HepG2 (cell line): Measurements from ENCODE around the gene USP12. TPM values are rescaled to one million over a fixed set of nuclear protein-coding genes. Genes with fewer than 3 reads are reported as not detected.
A peak's percentile ranks its signal among the peaks of the same experiment; 100 is the strongest.

ENCODE experiments used
- ATAC-seq: fragments of 200-7000 bp; cut with Tn5 transposase; 3 replicates; pipeline ENCODE4 v1.9.1; 2020; ENCODE audit warnings: mild to moderate bottlenecking, moderate library complexity
- BruUV-seq: library from RNA; stranded (reverse); fragments of 400-500 nt; replicated peaks from 2 replicates; lab custom pipeline; 2021; lab: Mats Ljungman, UMichigan
- CTCF ChIA-PET: fragments of 300-600 bp; formaldehyde crosslinking; extraction: SDS; loops from one replicate; lab custom pipeline; 2021; ENCODE audit warnings: low total read pairs, inconsistent platforms, low intra/inter-chr PET ratio; lab: Yijun Ruan, JAX
- POLR2A ChIA-PET: fragments of 350-600 bp; sonication (Branson Sonifier 250); formaldehyde crosslinking; loops from one replicate; lab custom pipeline; 2020; ENCODE audit warnings: antibody characterized with exemption, inconsistent platforms; lab: Yijun Ruan, JAX
- DNase-seq: peaks from one replicate; pipeline ENCODE4 v3.0.0-alpha.2; 2015; ENCODE audit warnings: low spot score
- FAIRE-seq: peaks from 3 replicates; lab custom pipeline; 2011; peaks lifted over from hg19 to GRCh38; lab: Jason Lieb, UNC
- H2AFZ ChIP-seq: one replicate; pipeline ENCODE4 v1.6.1; 2011; ENCODE audit warnings: low read length, inconsistent platforms
- H3K27ac ChIP-seq: fragments of 300-600 bp; 3 replicates; pipeline ENCODE4 v1.8.0; 2011; ENCODE audit warnings: mixed run types, mild to moderate bottlenecking, mixed read lengths, low read length, inconsistent platforms; ENCODE audit not compliant: insufficient read depth; ENCODE audit errors: extremely low read length
- H3K27me3 ChIP-seq, 2 experiments: fragments of 200-600 bp in 1 of 2; 2 replicates in 1 of 2; 3 replicates in 1 of 2; pipeline versions ENCODE4 v1.6.0 to v1.8.0; 2011; ENCODE audit warnings: low read length in 2 of 2, mild to moderate bottlenecking in 2 of 2, moderate library complexity in 2 of 2, inconsistent platforms in 1 of 2; ENCODE audit not compliant: insufficient read depth in 2 of 2, control insufficient read depth in 1 of 2
- H3K36me3 ChIP-seq, 2 experiments: fragments of 200-600 bp in 1 of 2; replicated peaks in 1 of 2; 2 replicates in 1 of 2; 3 replicates in 1 of 2; pipeline versions ENCODE4 v1.5.1 to v1.8.0; 2011; ENCODE audit warnings: low read length in 2 of 2, inconsistent platforms in 1 of 2; ENCODE audit not compliant: insufficient read depth in 2 of 2, control insufficient read depth in 1 of 2
- H3K4me1 ChIP-seq: 2 replicates; pipeline ENCODE4 v1.5.1; 2012; ENCODE audit warnings: low read length, inconsistent platforms; ENCODE audit not compliant: insufficient read depth
- H3K4me2 ChIP-seq: 2 replicates; pipeline ENCODE4 v1.6.0; 2011; ENCODE audit warnings: low read depth, low read length, inconsistent platforms
- H3K4me3 ChIP-seq, 3 experiments: fragments of 200-600 bp in 1 of 3; sonication (generic), shearing (Covaris generic) in 1 of 3; replicated peaks in 1 of 3; 2 replicates each; pipeline ENCODE4 v1.5.1; 2011 to 2016; ENCODE audit warnings: low read length in 3 of 3, inconsistent platforms in 2 of 3, low read depth in 2 of 3, mild to moderate bottlenecking in 2 of 3, control low read depth in 1 of 3, mixed read lengths in 1 of 3; ENCODE audit not compliant: insufficient read depth in 1 of 3
- H3K79me2 ChIP-seq: one replicate; pipeline ENCODE4 v1.6.1; 2011; ENCODE audit warnings: low read length, inconsistent platforms; ENCODE audit not compliant: insufficient read depth
- H3K9ac ChIP-seq: 2 replicates; pipeline ENCODE4 v1.6.0; 2011; ENCODE audit warnings: mild to moderate bottlenecking, low read depth, low read length, inconsistent platforms; ENCODE audit not compliant: insufficient read depth
- H3K9me3 ChIP-seq: 2 replicates; pipeline ENCODE4 v1.5.1; 2012; ENCODE audit warnings: mild to moderate bottlenecking, low read length
- H4K20me1 ChIP-seq: 2 replicates; pipeline ENCODE4 v1.6.0; 2011; ENCODE audit warnings: inconsistent platforms, mild to moderate bottlenecking, low read length, moderate library complexity; ENCODE audit not compliant: insufficient read depth
- ATM ChIP-seq: fragments of 450-650 bp; IDR thresholded peaks from 2 replicates; pipeline ENCODE4 v1.7.1; 2017; ENCODE audit warnings: mild to moderate bottlenecking, borderline replicate concordance
- CC2D1A ChIP-seq: sonication (generic); formaldehyde crosslinking; IDR thresholded peaks from 2 replicates; pipeline ENCODE4 v1.8.1; 2023; ENCODE audit warnings: mild to moderate bottlenecking, missing genetic modification reagents
- FOSL2 ChIP-seq: sonication (generic); formaldehyde crosslinking; IDR thresholded peaks from 2 replicates; pipeline ENCODE4 v1.4.0; 2020; ENCODE audit warnings: missing genetic modification reagents
- KLF12 ChIP-seq: sonication (generic); formaldehyde crosslinking; IDR thresholded peaks from 2 replicates; pipeline ENCODE4 v1.4.0; 2020; ENCODE audit warnings: missing genetic modification reagents, borderline replicate concordance
- MTF1 ChIP-seq: sonication (generic); formaldehyde crosslinking; IDR thresholded peaks from 2 replicates; pipeline ENCODE4 v1.5.0; 2020; ENCODE audit warnings: missing genetic modification reagents
- RFX3 ChIP-seq: IDR thresholded peaks from 2 replicates; pipeline ENCODE4 v1.6.1; 2016; ENCODE audit warnings: missing biosample characterization, missing genetic modification reagents
- RXRB ChIP-seq: IDR thresholded peaks from 2 replicates; pipeline ENCODE4 v1.6.1; 2016; ENCODE audit warnings: borderline replicate concordance, missing genetic modification reagents, missing compliant biosample characterization
- TAF1 ChIP-seq: sonication (generic); formaldehyde crosslinking; IDR thresholded peaks from 2 replicates; pipeline ENCODE4 v1.4.0; 2020; ENCODE audit warnings: missing genetic modification reagents
- TCF12 ChIP-seq, 2 experiments: fragments of 450-650 bp in 1 of 2; sonication (generic) in 1 of 2; formaldehyde crosslinking in 1 of 2; IDR thresholded peaks; 2 replicates each; pipeline versions ENCODE4 v1.6.1 to v1.8.0; 2017 to 2022; ENCODE audit warnings: antibody characterized with exemption in 1 of 2, mild to moderate bottlenecking in 1 of 2, missing genetic modification reagents in 1 of 2, moderate library complexity in 1 of 2
- ZKSCAN1 ChIP-seq: fragments of 150-350 bp; IDR thresholded peaks from 2 replicates; pipeline ENCODE4 v1.6.1; 2014; ENCODE audit warnings: low read length
- ZNF605 ChIP-seq: sonication (generic); formaldehyde crosslinking; IDR thresholded peaks from 2 replicates; pipeline ENCODE4 v1.8.0; 2022; ENCODE audit warnings: mild to moderate bottlenecking, missing genetic modification reagents
- WGBS: methylation state at CpG from one replicate; pipeline ENCODE4 v1.1.6; 2017; ENCODE audit warnings: low lambda C conversion rate; 5-methylcytosine and 5-hydroxymethylcytosine counted together
- in situ Hi-C: cut with HindIII; loops from 2 replicates; pipeline ENCODE4 v1.10.0; 2017; ENCODE audit warnings: low pct_unique_long_range_greater_than_20kb; ENCODE audit not compliant: extremely low pct_ligation_motif_present
- intact Hi-C: fragments of 100-400 bp; cut with micrococcal nuclease; formaldehyde crosslinking; loops from one replicate; pipeline ENCODE4 v1.10.0; 2022; ENCODE audit not compliant: unreplicated experiment
- polyA plus RNA-seq, 8 experiments: library from polyadenylated mRNA; depleted of rRNA in 3 of 8; stranded (reverse) in 7 of 8; unstranded in 1 of 8; fragments of >200 nt; fragmentation: Illumina TruSeq in 4 of 8; extraction: Trizol in 4 of 8; gene quantifications; 2 replicates each; pipeline versions ENCODE4 v1.2.1 to v1.2.3, GENCODE V29; 2011 to 2016; ENCODE audit warnings: low read depth in 4 of 8, missing spikeins in 1 of 8, mixed read lengths in 1 of 8; ENCODE audit not compliant: insufficient read depth in 1 of 8
- total RNA-seq, 5 experiments: library from RNA; depleted of rRNA; stranded (reverse); fragments of >200 nt; fragmentation: Illumina TruSeq; extraction: Trizol; gene quantifications; 2 replicates each; pipeline ENCODE4 v1.2.3, GENCODE V29; 2016; ENCODE audit warnings: low read depth in 1 of 5
- TF ChIP-seq, protein P1 (sequence below): IDR thresholded peaks from 2 replicates; pipeline ENCODE4 v1.6.1; 2016; ENCODE audit warnings: missing compliant biosample characterization, missing genetic modification reagents, borderline replicate concordance
- TF ChIP-seq, protein P2 (sequence below): IDR thresholded peaks from 2 replicates; pipeline ENCODE4 v1.6.1; 2016; ENCODE audit warnings: mild to moderate bottlenecking

Gene USP12
- total and polyA plus RNA-seq, 2 of the 13 experiments (the other 11 are each of a cell fraction or from before 2014, with no cell fraction given), result 9.8 to 19.5 TPM

DNA sequence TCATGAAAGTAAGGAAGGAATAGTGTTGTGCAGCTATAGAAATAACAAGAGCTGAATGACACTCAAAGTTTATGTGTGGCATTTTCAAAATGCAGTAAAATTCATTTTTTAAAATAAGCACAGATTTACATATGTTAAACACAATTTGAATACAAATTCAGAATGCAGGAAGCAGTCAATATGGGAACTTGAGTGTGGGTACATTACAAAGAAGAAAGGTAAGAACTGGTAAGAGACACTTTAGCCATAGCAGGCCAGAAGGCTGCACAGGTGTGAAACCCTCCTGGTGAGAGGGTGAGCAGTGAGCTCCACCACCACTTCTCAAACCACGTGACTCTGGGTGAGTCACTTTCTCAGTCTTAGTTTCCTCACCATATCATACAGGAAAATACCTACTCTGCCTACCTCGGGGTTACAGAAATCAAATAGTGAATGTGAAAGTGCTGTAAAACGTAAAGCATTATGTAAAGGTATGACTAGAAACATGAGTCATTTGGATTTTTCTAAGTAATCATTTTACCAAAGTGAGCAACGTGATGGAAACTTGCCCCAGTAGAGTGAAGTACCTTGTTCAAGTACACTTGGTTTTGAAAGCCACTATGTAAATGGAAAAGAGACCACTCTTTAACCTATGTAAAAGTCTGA is 40.5 kb downstream of the USP12 start:
- in situ Hi-C loops (no loop called here), intact Hi-C loops (loop anchor here (5.0 kb wide), 1 partner anchor 36 kb away; no protein-coding TSS in a partner anchor)
- Histone ChIP-seq H3K27me3 (no peaks in the 10 kb centered on the region), H3K9me3 (no peaks in the 10 kb centered on the region), H3K4me1 (peaks cover 51% of the 10 kb centered on the region), H4K20me1 (peaks cover 11% of the 10 kb centered on the region; the same call in 1 of the 2 replicates), H2AFZ (no peak overlapping the region), H3K4me3 (no peak overlapping the region), H3K79me2 (peaks cover 80% of the 10 kb centered on the region), H3K36me3 (no peaks in the 10 kb centered on the region), H3K27ac (no peak overlapping the region), H3K4me2 (no peak overlapping the region), H3K9ac (no peak overlapping the region)
- ATAC-seq (no peak), FAIRE-seq (no peak), DNase-seq (no peak)
- no TSS peak for BruUV-seq
- CTCF ChIA-PET, result no interaction called here
- WGBS, result 74% methylated on average over 4 of the region's 4 CpGs
- POLR2A ChIA-PET, result no interaction called here
- TF ChIP-seq ATM (no peak), FOSL2 (CRISPR knock-in tag) (peak; percentile 31; the same call in 1 of the 2 replicates)

DNA sequence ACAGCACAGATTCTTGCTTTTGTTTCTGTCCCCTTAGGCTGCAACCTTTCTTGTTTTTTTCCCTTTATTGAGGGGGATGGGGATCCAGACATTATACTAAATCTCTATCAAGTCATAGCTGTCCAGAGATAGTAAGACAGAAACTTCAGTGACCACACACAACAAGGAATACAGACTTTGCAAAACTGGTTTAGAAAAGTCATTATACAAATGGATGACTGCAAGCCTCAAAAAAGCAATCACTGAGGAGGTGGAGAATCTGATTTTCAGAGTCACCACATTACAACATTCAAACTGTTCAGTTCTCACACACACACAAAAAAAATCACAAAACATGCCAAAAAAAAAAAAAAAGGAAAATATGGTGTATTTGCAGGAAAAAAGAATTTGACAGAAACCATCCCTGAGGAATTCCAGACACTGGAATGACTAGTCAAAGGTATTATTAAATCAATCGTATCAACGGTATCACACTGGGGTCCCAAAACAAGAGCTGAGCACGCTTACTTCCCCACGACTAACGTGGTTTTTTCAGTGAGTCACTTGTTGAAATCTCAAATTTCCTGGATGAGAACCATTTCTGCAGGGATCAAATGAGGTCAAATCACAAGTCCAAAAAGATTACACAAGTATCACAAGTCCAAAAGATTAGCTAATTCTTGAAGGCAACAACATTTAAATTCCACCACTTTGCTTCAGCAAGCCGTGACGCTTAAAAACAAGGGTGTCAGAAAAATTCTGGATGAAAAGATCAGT is 41.2 kb downstream of the USP12 start:
- H3K27me3 ChIP-seq, result no peaks in the 10 kb centered on the region
- CTCF ChIA-PET, result no interaction called here
- FAIRE-seq, result no peak
- TF ChIP-seq ZKSCAN1 (no peak), RXRB (CRISPR knock-in tag) (peak; percentile 21; the same call in 1 of the 2 replicates), FOSL2 (CRISPR knock-in tag) (0 out of 2 replicates have a peak, but pooled peaks have one; percentile 18), TCF12 (IDR thresholded peaks at IDR 0.05) (no peak), TCF12 (CRISPR knock-in tag; IDR thresholded peaks at IDR 0.05) (no peak), CC2D1A (no peak), TAF1 (CRISPR knock-in tag) (no peak), KLF12 (CRISPR knock-in tag) (no peak), MTF1 (no peak), ZNF605 (CRISPR knock-in tag) (no peak), RFX3 (no peak)
- TF ChIP-seq, protein P1, sequence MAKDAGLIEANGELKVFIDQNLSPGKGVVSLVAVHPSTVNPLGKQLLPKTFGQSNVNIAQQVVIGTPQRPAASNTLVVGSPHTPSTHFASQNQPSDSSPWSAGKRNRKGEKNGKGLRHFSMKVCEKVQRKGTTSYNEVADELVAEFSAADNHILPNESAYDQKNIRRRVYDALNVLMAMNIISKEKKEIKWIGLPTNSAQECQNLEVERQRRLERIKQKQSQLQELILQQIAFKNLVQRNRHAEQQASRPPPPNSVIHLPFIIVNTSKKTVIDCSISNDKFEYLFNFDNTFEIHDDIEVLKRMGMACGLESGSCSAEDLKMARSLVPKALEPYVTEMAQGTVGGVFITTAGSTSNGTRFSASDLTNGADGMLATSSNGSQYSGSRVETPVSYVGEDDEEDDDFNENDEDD (CRISPR knock-in tag), result no peak
- TF ChIP-seq, protein P2, sequence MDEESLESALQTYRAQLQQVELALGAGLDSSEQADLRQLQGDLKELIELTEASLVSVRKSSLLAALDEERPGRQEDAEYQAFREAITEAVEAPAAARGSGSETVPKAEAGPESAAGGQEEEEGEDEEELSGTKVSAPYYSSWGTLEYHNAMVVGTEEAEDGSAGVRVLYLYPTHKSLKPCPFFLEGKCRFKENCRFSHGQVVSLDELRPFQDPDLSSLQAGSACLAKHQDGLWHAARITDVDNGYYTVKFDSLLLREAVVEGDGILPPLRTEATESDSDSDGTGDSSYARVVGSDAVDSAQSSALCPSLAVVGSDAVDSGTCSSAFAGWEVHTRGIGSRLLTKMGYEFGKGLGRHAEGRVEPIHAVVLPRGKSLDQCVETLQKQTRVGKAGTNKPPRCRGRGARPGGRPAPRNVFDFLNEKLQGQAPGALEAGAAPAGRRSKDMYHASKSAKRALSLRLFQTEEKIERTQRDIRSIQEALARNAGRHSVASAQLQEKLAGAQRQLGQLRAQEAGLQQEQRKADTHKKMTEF (CRISPR knock-in tag), result no peak

More for the DNA sequence above, 41.2 kb downstream of the USP12 start:
- ATAC-seq (no peak), DNase-seq (no peak)
- in situ Hi-C loops, result no loop called here
- Histone ChIP-seq H3K79me2 (peaks cover 81% of the 10 kb centered on the region), H3K4me1 (peaks cover 51% of the 10 kb centered on the region), H3K27ac (no peak overlapping the region), H2AFZ (no peak overlapping the region), H3K9me3 (no peaks in the 10 kb centered on the region), H3K4me3 (no peak overlapping the region), H3K9ac (no peak overlapping the region), H4K20me1 (peaks cover 13% of the 10 kb centered on the region; the same call in 1 of the 2 replicates), H3K4me2 (no peak overlapping the region), H3K36me3 (no peaks in the 10 kb centered on the region)
- POLR2A ChIA-PET, result no interaction called here
- WGBS, result 91% methylated on average over 7 of the region's 7 CpGs
- intact Hi-C loops, result loop anchor here (5.0 kb wide), 1 partner anchor 37 kb away; no protein-coding TSS in a partner anchor
- BruUV-seq, result no TSS peak
